B cell (primary cell): ENCODE data around the gene CIZ1. TPM values are rescaled to one million over a fixed set of nuclear protein-coding genes. Genes with fewer than 3 reads are reported as not detected.

Experiments used
- ATAC-seq: fragments of 200-7000 bp; cut with Tn5 transposase; one replicate; pipeline ENCODE4 v1.10.0; 2021; ENCODE audit warnings: low read depth, mild to moderate bottlenecking, moderate number of reproducible peaks, moderate library complexity
- CTCF ChIA-PET: fragments of 350-600 bp; sonication (Branson Sonifier 250); formaldehyde crosslinking; loops from one replicate; lab custom pipeline; 2021; ENCODE audit warnings: antibody characterized with exemption, inconsistent platforms; lab: Charles Lee
- POLR2A ChIA-PET: fragments of 350-600 bp; sonication (Branson Sonifier 250); formaldehyde crosslinking; loops from one replicate; lab custom pipeline; 2021; ENCODE audit warnings: antibody characterized with exemption; lab: Charles Lee
- DNase-seq: peaks from one replicate; pipeline ENCODE4 v3.0.0; 2013
- H2AFZ ChIP-seq: 2 replicates; pipeline ENCODE4 v1.6.1; 2012; ENCODE audit warnings: mild to moderate bottlenecking, low read depth, low read length; ENCODE audit not compliant: insufficient read depth, poor library complexity, severe bottlenecking
- H3K27ac ChIP-seq, 2 donors: 1 replicate in 1 of 2; 2 replicates in 1 of 2; pipeline ENCODE4 v1.5.1; 2012 to 2013; ENCODE audit warnings: low read length in 2 of 2, mild to moderate bottlenecking in 2 of 2, moderate library complexity in 1 of 2
- H3K27me3 ChIP-seq, 4 experiments: fragments of 200-600 bp in 1 of 4; sonication (generic) in 1 of 4; replicated peaks in 1 of 4; 1 replicate in 2 of 4; 2 replicates in 2 of 4; pipeline versions ENCODE4 v1.6.1 to v1.7.0; 2013 to 2016; ENCODE audit warnings: low read length in 3 of 4, mild to moderate bottlenecking in 2 of 4, mixed read lengths in 1 of 4, moderate library complexity in 1 of 4; ENCODE audit not compliant: insufficient read depth in 4 of 4, control insufficient read depth in 3 of 4; ENCODE audit errors: control extremely low read depth in 1 of 4
- H3K36me3 ChIP-seq, 2 experiments: replicated peaks in 1 of 2; 1 replicate in 1 of 2; 2 replicates in 1 of 2; pipeline versions ENCODE4 v1.6.1 to v1.7.1; 2013; ENCODE audit warnings: low read length in 1 of 2; ENCODE audit not compliant: insufficient read depth in 2 of 2, control insufficient read depth in 1 of 2; ENCODE audit errors: control extremely low read depth in 1 of 2, extremely low read depth in 1 of 2
- H3K4me1 ChIP-seq, 2 donors: fragments of 200-600 bp in 1 of 2; sonication (generic) in 1 of 2; 1 replicate in 1 of 2; 2 replicates in 1 of 2; pipeline versions ENCODE4 v1.5.1 to v1.6.1; 2013 to 2017; ENCODE audit warnings: low read length in 2 of 2; ENCODE audit not compliant: control insufficient read depth in 2 of 2, insufficient read depth in 2 of 2
- H3K4me2 ChIP-seq: replicated peaks from 2 replicates; pipeline ENCODE3; 2012; ENCODE audit warnings: mild to moderate bottlenecking, low read depth, low read length; ENCODE audit not compliant: poor library complexity, severe bottlenecking
- H3K4me3 ChIP-seq, 5 experiments: fragments of 200-600 bp in 1 of 5; sonication (generic) in 1 of 5; 1 replicate in 3 of 5; 2 replicates in 2 of 5; pipeline versions ENCODE4 v1.5.1 to v1.7.0; 2011 to 2016; ENCODE audit warnings: low read length in 4 of 5, mild to moderate bottlenecking in 4 of 5, low read depth in 2 of 5, control low read depth in 1 of 5, moderate library complexity in 1 of 5; ENCODE audit not compliant: insufficient read depth in 1 of 5; ENCODE audit errors: control extremely low read depth in 1 of 5, extremely low read depth in 1 of 5
- H3K79me2 ChIP-seq: fragments of 200-600 bp; sonication (generic); one replicate; pipeline ENCODE4 v1.6.0; 2016; ENCODE audit warnings: low read length; ENCODE audit not compliant: control insufficient read depth, insufficient read depth
- H3K9ac ChIP-seq: fragments of 200-600 bp; sonication (generic); 2 replicates; pipeline ENCODE4 v1.6.1; 2017; ENCODE audit warnings: mild to moderate bottlenecking, low read length, moderate library complexity
- H3K9me3 ChIP-seq, 3 donors: one replicate each; pipeline versions ENCODE4 v1.6.1 to v1.7.1; 2013; ENCODE audit warnings: low read length in 2 of 3; ENCODE audit not compliant: control insufficient read depth in 2 of 3, insufficient read depth in 1 of 3; ENCODE audit errors: control extremely low read depth in 1 of 3
- H4K20me1 ChIP-seq: 2 replicates; pipeline ENCODE4 v1.6.0; 2012; ENCODE audit warnings: mild to moderate bottlenecking, low read length; ENCODE audit not compliant: insufficient read depth, control insufficient read depth, poor library complexity, severe bottlenecking
- H3K27ac Mint-ChIP-seq: one replicate; pipeline ENCODE4 v1.8.0; 2021; ENCODE audit warnings: mixed read lengths
- H3K27me3 Mint-ChIP-seq: one replicate; pipeline ENCODE4 v1.8.0; 2021; ENCODE audit warnings: mixed read lengths
- H3K4me1 Mint-ChIP-seq: one replicate; pipeline ENCODE4 v1.8.0; 2021; ENCODE audit warnings: mixed read lengths
- H3K4me3 Mint-ChIP-seq: one replicate; pipeline ENCODE4 v1.8.0; 2021; ENCODE audit warnings: mixed read lengths
- H3K9me3 Mint-ChIP-seq: one replicate; pipeline ENCODE4 v1.8.0; 2022; ENCODE audit warnings: mixed read lengths; ENCODE audit not compliant: insufficient read depth
- EZH2 ChIP-seq: IDR thresholded peaks from 2 replicates; pipeline ENCODE4 v1.6.1; 2012; ENCODE audit warnings: borderline replicate concordance, low read depth, mild to moderate bottlenecking, moderate library complexity, low read length; ENCODE audit not compliant: insufficient read depth, poor library complexity, severe bottlenecking
- WGBS: methylation state at CpG from one replicate; pipeline ENCODE4 v1.1.5; 2013; ENCODE audit warnings: missing lambda C conversion rate; ENCODE audit not compliant: insufficient coverage; 5-methylcytosine and 5-hydroxymethylcytosine counted together
- intact Hi-C: fragments of 100-400 bp; cut with micrococcal nuclease; formaldehyde crosslinking; loops from one replicate; pipeline ENCODE4 v1.10.0; 2022
- polyA plus RNA-seq: library from polyadenylated mRNA; depleted of rRNA; stranded (reverse); fragments of >200 nt; gene quantifications from 2 replicates; pipeline ENCODE4 v1.2.3, GENCODE V29; 2012
- total RNA-seq, 2 donors: library from RNA; stranded (reverse); fragments of 120-200 nt in 1 of 2; gene quantifications; 1 replicate in 1 of 2; 2 replicates in 1 of 2; pipeline versions ENCODE4 v1.2.3 to v1.2.4, GENCODE V29; 2013 to 2022
- TF ChIP-seq, protein P1 (sequence below): fragments of 200-600 bp; IDR thresholded peaks from one replicate; pipeline ENCODE4 v1.8.0; 2022; ENCODE audit warnings: antibody characterized with exemption, mild to moderate bottlenecking

The CIZ1 gene
- total and polyA plus RNA-seq, 2 donors (not counting 1 experiment from before 2014, with no cell fraction given): 79.9 to 160 TPM

- H3K9me3 Mint-ChIP-seq: no peaks in the 10 kb centered on the region
- no peaks in the 10 kb centered on the region for H3K27me3 ChIP-seq
- H3K4me1 Mint-ChIP-seq: peaks cover 22% of the 10 kb centered on the region
- H3K79me2 ChIP-seq: peaks cover 43% of the 10 kb centered on the region
- no peaks in the 10 kb centered on the region for H3K27me3 Mint-ChIP-seq
- H2AFZ ChIP-seq: no peak overlapping the region
- no peak overlapping the region for H3K27ac ChIP-seq
- no CpG with 5 or more reads among the region's 2 CpGs for WGBS
- H3K27ac Mint-ChIP-seq: no peak overlapping the region
- no peak for ATAC-seq
- no peak overlapping the region for H3K4me2 ChIP-seq
- DNase-seq: no peak
- CTCF ChIA-PET: interaction anchor here (1.0 kb wide), 1 partner anchor 8 kb away, joined by 3 read pairs; no protein-coding TSS in a partner anchor
- H4K20me1 ChIP-seq: no peaks in the 10 kb centered on the region
- TF ChIP-seq, protein P1, sequence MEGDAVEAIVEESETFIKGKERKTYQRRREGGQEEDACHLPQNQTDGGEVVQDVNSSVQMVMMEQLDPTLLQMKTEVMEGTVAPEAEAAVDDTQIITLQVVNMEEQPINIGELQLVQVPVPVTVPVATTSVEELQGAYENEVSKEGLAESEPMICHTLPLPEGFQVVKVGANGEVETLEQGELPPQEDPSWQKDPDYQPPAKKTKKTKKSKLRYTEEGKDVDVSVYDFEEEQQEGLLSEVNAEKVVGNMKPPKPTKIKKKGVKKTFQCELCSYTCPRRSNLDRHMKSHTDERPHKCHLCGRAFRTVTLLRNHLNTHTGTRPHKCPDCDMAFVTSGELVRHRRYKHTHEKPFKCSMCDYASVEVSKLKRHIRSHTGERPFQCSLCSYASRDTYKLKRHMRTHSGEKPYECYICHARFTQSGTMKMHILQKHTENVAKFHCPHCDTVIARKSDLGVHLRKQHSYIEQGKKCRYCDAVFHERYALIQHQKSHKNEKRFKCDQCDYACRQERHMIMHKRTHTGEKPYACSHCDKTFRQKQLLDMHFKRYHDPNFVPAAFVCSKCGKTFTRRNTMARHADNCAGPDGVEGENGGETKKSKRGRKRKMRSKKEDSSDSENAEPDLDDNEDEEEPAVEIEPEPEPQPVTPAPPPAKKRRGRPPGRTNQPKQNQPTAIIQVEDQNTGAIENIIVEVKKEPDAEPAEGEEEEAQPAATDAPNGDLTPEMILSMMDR: no peak
- TF ChIP-seq EZH2: no peak
- no peaks in the 10 kb centered on the region for H3K9me3 ChIP-seq
- intact Hi-C loops: no loop called here
- peaks cover 0 to 42% of the 10 kb centered on the region in 2 experiments for H3K36me3 ChIP-seq
- peaks cover 12 to 21% of the 10 kb centered on the region in 2 donors for H3K4me1 ChIP-seq
- H3K9ac ChIP-seq: no peak overlapping the region
- no peak overlapping the region for H3K4me3 Mint-ChIP-seq
- H3K4me3 ChIP-seq: no peak overlapping the region
- POLR2A ChIA-PET: interaction anchor here (0.7 to 0.9 kb wide), 2 partner anchors 21 to 27 kb away, joined by 3 read pairs; partner anchors contain the start of gene BBLN
Observed at GRCh38 chr9:128187361-128187760, 4.0 kb downstream of the CIZ1 start.
